HepG2 (cell line): Measurements from ENCODE around the gene CD164L2. TPM values are rescaled to one million over a fixed set of nuclear protein-coding genes. Genes with fewer than 3 reads are reported as not detected.

Source experiments
- ATAC-seq: fragments of 200-7000 bp; cut with Tn5 transposase; 3 replicates; pipeline ENCODE4 v1.9.1; 2020; ENCODE audit warnings: mild to moderate bottlenecking, moderate library complexity
- BruUV-seq: library from RNA; stranded (reverse); fragments of 400-500 nt; replicated peaks from 2 replicates; lab custom pipeline; 2021; lab: Mats Ljungman, UMichigan
- CTCF ChIA-PET: fragments of 300-600 bp; formaldehyde crosslinking; extraction: SDS; loops from one replicate; lab custom pipeline; 2021; ENCODE audit warnings: low total read pairs, inconsistent platforms, low intra/inter-chr PET ratio; lab: Yijun Ruan, JAX
- POLR2A ChIA-PET: fragments of 350-600 bp; sonication (Branson Sonifier 250); formaldehyde crosslinking; loops from one replicate; lab custom pipeline; 2020; ENCODE audit warnings: antibody characterized with exemption, inconsistent platforms; lab: Yijun Ruan, JAX
- DNase-seq: peaks from one replicate; pipeline ENCODE4 v3.0.0-alpha.2; 2015; ENCODE audit warnings: low spot score
- FAIRE-seq: peaks from 3 replicates; lab custom pipeline; 2011; peaks lifted over from hg19 to GRCh38; lab: Jason Lieb, UNC
- H2AFZ ChIP-seq: one replicate; pipeline ENCODE4 v1.6.1; 2011; ENCODE audit warnings: low read length, inconsistent platforms
- H3K27ac ChIP-seq: fragments of 300-600 bp; 3 replicates; pipeline ENCODE4 v1.8.0; 2011; ENCODE audit warnings: mixed run types, mild to moderate bottlenecking, mixed read lengths, low read length, inconsistent platforms; ENCODE audit not compliant: insufficient read depth; ENCODE audit errors: extremely low read length
- H3K27me3 ChIP-seq, 2 experiments: fragments of 200-600 bp in 1 of 2; 2 replicates in 1 of 2; 3 replicates in 1 of 2; pipeline versions ENCODE4 v1.6.0 to v1.8.0; 2011; ENCODE audit warnings: low read length in 2 of 2, mild to moderate bottlenecking in 2 of 2, moderate library complexity in 2 of 2, inconsistent platforms in 1 of 2; ENCODE audit not compliant: insufficient read depth in 2 of 2, control insufficient read depth in 1 of 2
- H3K36me3 ChIP-seq, 2 experiments: fragments of 200-600 bp in 1 of 2; replicated peaks in 1 of 2; 2 replicates in 1 of 2; 3 replicates in 1 of 2; pipeline versions ENCODE4 v1.5.1 to v1.8.0; 2011; ENCODE audit warnings: low read length in 2 of 2, inconsistent platforms in 1 of 2; ENCODE audit not compliant: insufficient read depth in 2 of 2, control insufficient read depth in 1 of 2
- H3K4me1 ChIP-seq: 2 replicates; pipeline ENCODE4 v1.5.1; 2012; ENCODE audit warnings: low read length, inconsistent platforms; ENCODE audit not compliant: insufficient read depth
- H3K4me2 ChIP-seq: 2 replicates; pipeline ENCODE4 v1.6.0; 2011; ENCODE audit warnings: low read depth, low read length, inconsistent platforms
- H3K4me3 ChIP-seq, 3 experiments: fragments of 200-600 bp in 1 of 3; sonication (generic), shearing (Covaris generic) in 1 of 3; replicated peaks in 1 of 3; 2 replicates each; pipeline ENCODE4 v1.5.1; 2011 to 2016; ENCODE audit warnings: low read length in 3 of 3, inconsistent platforms in 2 of 3, low read depth in 2 of 3, mild to moderate bottlenecking in 2 of 3, control low read depth in 1 of 3, mixed read lengths in 1 of 3; ENCODE audit not compliant: insufficient read depth in 1 of 3
- H3K79me2 ChIP-seq: one replicate; pipeline ENCODE4 v1.6.1; 2011; ENCODE audit warnings: low read length, inconsistent platforms; ENCODE audit not compliant: insufficient read depth
- H3K9ac ChIP-seq: 2 replicates; pipeline ENCODE4 v1.6.0; 2011; ENCODE audit warnings: mild to moderate bottlenecking, low read depth, low read length, inconsistent platforms; ENCODE audit not compliant: insufficient read depth
- H3K9me3 ChIP-seq: 2 replicates; pipeline ENCODE4 v1.5.1; 2012; ENCODE audit warnings: mild to moderate bottlenecking, low read length
- H4K20me1 ChIP-seq: 2 replicates; pipeline ENCODE4 v1.6.0; 2011; ENCODE audit warnings: inconsistent platforms, mild to moderate bottlenecking, low read length, moderate library complexity; ENCODE audit not compliant: insufficient read depth
- FOXA3 ChIP-seq: IDR thresholded peaks from 2 replicates; pipeline ENCODE4 v1.6.1; 2016; ENCODE audit warnings: missing genetic modification reagents, missing compliant biosample characterization
- SOX6 ChIP-seq, 2 experiments: fragments of 450-650 bp in 1 of 2; sonication (generic) in 1 of 2; formaldehyde crosslinking in 1 of 2; IDR thresholded peaks; 2 replicates each; pipeline versions ENCODE4 v1.4.0 to v1.6.1; 2017 to 2020; ENCODE audit warnings: antibody characterized with exemption in 1 of 2, mild to moderate bottlenecking in 1 of 2, missing genetic modification reagents in 1 of 2
- YEATS2 ChIP-seq: sonication (generic); formaldehyde crosslinking; IDR thresholded peaks from 2 replicates; pipeline ENCODE4 v1.4.0; 2020; ENCODE audit warnings: missing genetic modification reagents, borderline replicate concordance
- ZBTB40 ChIP-seq, 2 experiments: fragments of 450-650 bp in 1 of 2; sonication (generic) in 1 of 2; formaldehyde crosslinking in 1 of 2; IDR thresholded peaks; 2 replicates each; pipeline versions ENCODE4 v1.6.1 to v1.8.0; 2016 to 2022; ENCODE audit warnings: antibody characterized with exemption in 1 of 2, mild to moderate bottlenecking in 1 of 2, missing genetic modification reagents in 1 of 2
- ZBTB7B ChIP-seq: sonication (generic); formaldehyde crosslinking; IDR thresholded peaks from 2 replicates; pipeline ENCODE4 v1.4.0; 2020; ENCODE audit warnings: missing genetic modification reagents
- ZNF496 ChIP-seq: sonication (generic); formaldehyde crosslinking; IDR thresholded peaks from 2 replicates; pipeline ENCODE4 v1.8.1; 2023; ENCODE audit warnings: mild to moderate bottlenecking, moderate library complexity, missing genetic modification reagents; ENCODE audit not compliant: insufficient replicate concordance
- ZNF576 ChIP-seq: sonication (generic); formaldehyde crosslinking; IDR thresholded peaks from 2 replicates; pipeline ENCODE4 v1.4.0; 2020; ENCODE audit warnings: mild to moderate bottlenecking, missing genetic modification reagents
- ZNF792 ChIP-seq: IDR thresholded peaks from 2 replicates; pipeline ENCODE4 v1.6.1; 2016
- WGBS: methylation state at CpG from one replicate; pipeline ENCODE4 v1.1.6; 2017; ENCODE audit warnings: low lambda C conversion rate; 5-methylcytosine and 5-hydroxymethylcytosine counted together
- in situ Hi-C: cut with HindIII; loops from 2 replicates; pipeline ENCODE4 v1.10.0; 2017; ENCODE audit warnings: low pct_unique_long_range_greater_than_20kb; ENCODE audit not compliant: extremely low pct_ligation_motif_present
- intact Hi-C: fragments of 100-400 bp; cut with micrococcal nuclease; formaldehyde crosslinking; loops from one replicate; pipeline ENCODE4 v1.10.0; 2022; ENCODE audit not compliant: unreplicated experiment
- polyA plus RNA-seq, 8 experiments: library from polyadenylated mRNA; depleted of rRNA in 3 of 8; stranded (reverse) in 7 of 8; unstranded in 1 of 8; fragments of >200 nt; fragmentation: Illumina TruSeq in 4 of 8; extraction: Trizol in 4 of 8; gene quantifications; 2 replicates each; pipeline versions ENCODE4 v1.2.1 to v1.2.3, GENCODE V29; 2011 to 2016; ENCODE audit warnings: low read depth in 4 of 8, missing spikeins in 1 of 8, mixed read lengths in 1 of 8; ENCODE audit not compliant: insufficient read depth in 1 of 8
- total RNA-seq, 5 experiments: library from RNA; depleted of rRNA; stranded (reverse); fragments of >200 nt; fragmentation: Illumina TruSeq; extraction: Trizol; gene quantifications; 2 replicates each; pipeline ENCODE4 v1.2.3, GENCODE V29; 2016; ENCODE audit warnings: low read depth in 1 of 5
- TF ChIP-seq, protein P1 (sequence below): sonication (generic); formaldehyde crosslinking; IDR thresholded peaks from 2 replicates; pipeline ENCODE4 v1.4.0; 2020; ENCODE audit warnings: mild to moderate bottlenecking, missing genetic modification reagents
- TF ChIP-seq, protein P2 (sequence below): sonication (generic); formaldehyde crosslinking; IDR thresholded peaks from 2 replicates; pipeline ENCODE4 v1.5.1; 2020; ENCODE audit warnings: missing genetic modification reagents, mild to moderate bottlenecking, borderline replicate concordance
- TF ChIP-seq, protein P3 (sequence below): sonication (generic); formaldehyde crosslinking; IDR thresholded peaks from 2 replicates; pipeline ENCODE4 v1.4.0; 2020; ENCODE audit warnings: mild to moderate bottlenecking, missing genetic modification reagents

Gene CD164L2
- total and polyA plus RNA-seq, 2 of the 13 experiments (the other 11 are each of a cell fraction or from before 2014, with no cell fraction given): not detected

DNA sequence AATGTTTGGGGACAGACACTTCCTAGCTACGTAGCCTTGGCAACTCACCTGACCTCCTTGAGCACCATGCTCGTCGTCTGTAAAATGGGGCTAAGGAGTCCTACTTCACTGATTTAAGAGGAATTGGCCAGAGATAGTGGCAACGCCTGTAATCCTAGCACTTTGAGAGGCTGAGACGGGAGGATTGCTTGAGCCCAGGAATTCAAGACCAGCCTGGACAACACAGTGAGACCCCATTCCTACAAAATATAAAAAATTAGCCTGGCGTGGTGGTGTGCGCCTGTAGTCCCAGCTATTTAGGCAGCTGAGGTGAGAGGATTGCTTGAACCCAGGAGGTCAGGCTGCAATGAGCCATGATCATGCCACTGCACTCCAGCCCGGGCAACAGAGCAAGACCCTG, 36.8 kb downstream of the CD164L2 start:
- WGBS: over 99% methylated on average over 8 of the region's 8 CpGs
- in situ Hi-C loops: no loop called here
- intact Hi-C loops: no loop called here
- TF ChIP-seq ZBTB40 (IDR thresholded peaks at IDR 0.05): no peak
- no peak for TF ChIP-seq ZBTB40 (CRISPR knock-in tag; IDR thresholded peaks at IDR 0.05)
- TF ChIP-seq FOXA3 (CRISPR knock-in tag): no peak
- TF ChIP-seq, protein P1, sequence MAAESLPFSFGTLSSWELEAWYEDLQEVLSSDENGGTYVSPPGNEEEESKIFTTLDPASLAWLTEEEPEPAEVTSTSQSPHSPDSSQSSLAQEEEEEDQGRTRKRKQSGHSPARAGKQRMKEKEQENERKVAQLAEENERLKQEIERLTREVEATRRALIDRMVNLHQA (CRISPR knock-in tag): no peak
- TF ChIP-seq ZNF496 (CRISPR knock-in tag): no peak
- no peak for TF ChIP-seq YEATS2 (CRISPR knock-in tag)
- TF ChIP-seq ZNF792 (CRISPR knock-in tag): no peak
- TF ChIP-seq, protein P2, sequence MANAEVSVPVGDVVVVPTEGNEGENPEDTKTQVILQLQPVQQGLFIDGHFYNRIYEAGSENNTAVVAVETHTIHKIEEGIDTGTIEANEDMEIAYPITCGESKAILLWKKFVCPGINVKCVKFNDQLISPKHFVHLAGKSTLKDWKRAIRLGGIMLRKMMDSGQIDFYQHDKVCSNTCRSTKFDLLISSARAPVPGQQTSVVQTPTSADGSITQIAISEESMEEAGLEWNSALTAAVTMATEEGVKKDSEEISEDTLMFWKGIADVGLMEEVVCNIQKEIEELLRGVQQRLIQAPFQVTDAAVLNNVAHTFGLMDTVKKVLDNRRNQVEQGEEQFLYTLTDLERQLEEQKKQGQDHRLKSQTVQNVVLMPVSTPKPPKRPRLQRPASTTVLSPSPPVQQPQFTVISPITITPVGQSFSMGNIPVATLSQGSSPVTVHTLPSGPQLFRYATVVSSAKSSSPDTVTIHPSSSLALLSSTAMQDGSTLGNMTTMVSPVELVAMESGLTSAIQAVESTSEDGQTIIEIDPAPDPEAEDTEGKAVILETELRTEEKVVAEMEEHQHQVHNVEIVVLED (CRISPR knock-in tag): no peak
- TF ChIP-seq, protein P3, sequence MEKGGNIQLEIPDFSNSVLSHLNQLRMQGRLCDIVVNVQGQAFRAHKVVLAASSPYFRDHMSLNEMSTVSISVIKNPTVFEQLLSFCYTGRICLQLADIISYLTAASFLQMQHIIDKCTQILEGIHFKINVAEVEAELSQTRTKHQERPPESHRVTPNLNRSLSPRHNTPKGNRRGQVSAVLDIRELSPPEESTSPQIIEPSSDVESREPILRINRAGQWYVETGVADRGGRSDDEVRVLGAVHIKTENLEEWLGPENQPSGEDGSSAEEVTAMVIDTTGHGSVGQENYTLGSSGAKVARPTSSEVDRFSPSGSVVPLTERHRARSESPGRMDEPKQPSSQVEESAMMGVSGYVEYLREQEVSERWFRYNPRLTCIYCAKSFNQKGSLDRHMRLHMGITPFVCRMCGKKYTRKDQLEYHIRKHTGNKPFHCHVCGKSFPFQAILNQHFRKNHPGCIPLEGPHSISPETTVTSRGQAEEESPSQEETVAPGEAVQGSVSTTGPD (CRISPR knock-in tag): no peak
- no peak for TF ChIP-seq SOX6 (IDR thresholded peaks at IDR 0.05)
- no peak for TF ChIP-seq SOX6 (CRISPR knock-in tag; IDR thresholded peaks at IDR 0.05)
- TF ChIP-seq ZNF576 (CRISPR knock-in tag): no peak
- TF ChIP-seq ZBTB7B (CRISPR knock-in tag): no peak

More for the DNA sequence above, 36.8 kb downstream of the CD164L2 start:
- no peak overlapping the region for H3K27ac ChIP-seq
- BruUV-seq: no TSS peak
- H3K27me3 ChIP-seq: no peaks in the 10 kb centered on the region; a peak in 1 of 5 replicates
- H4K20me1 ChIP-seq: no peaks in the 10 kb centered on the region
- ChIA-PET CTCF (no interaction called here), POLR2A (no interaction called here)
- H3K79me2 ChIP-seq: no peaks in the 10 kb centered on the region
- H2AFZ ChIP-seq: no peak overlapping the region
- no peaks in the 10 kb centered on the region for H3K9me3 ChIP-seq
- ATAC-seq: no peak
- no peak overlapping the region for H3K4me3 ChIP-seq
- no peaks in the 10 kb centered on the region for H3K36me3 ChIP-seq
- peaks cover 31% of the 10 kb centered on the region for H3K4me1 ChIP-seq
- no peak overlapping the region for H3K9ac ChIP-seq
- FAIRE-seq: no peak
- H3K4me2 ChIP-seq: no peak overlapping the region
- no peak for DNase-seq
